Measurements from ENCODE around the gene CCR9.

GRCh38 chr3:45932112-45932511, 45.8 kb downstream of the CCR9 start:
- TF ChIP-seq EZH2 (IDR thresholded peaks at IDR 0.05; ENCODE audit: insufficient read depth, low read length) (no peak), CTCF (IDR thresholded peaks at IDR 0.05; ENCODE audit: insufficient read depth, low read depth, low read length) (no peak)

Measured in astrocyte (in vitro differentiated cells and primary cell).